HG03066 (cell line): ENCODE data around the gene CMC1.
A peak's percentile ranks its signal among the peaks of the same experiment; 100 is the strongest.
"Not testable (repeated sequence)": the region's sequence is repeated elsewhere in the genome, so short reads cannot be mapped to it uniquely, and the experiment has no call there.

Source experiments
- ATAC-seq: cut with Tn5 transposase; IDR thresholded peaks from one replicate; pipeline ENCODE4 v1.9.1; 2021; ENCODE audit warnings: low read depth; ENCODE audit not compliant: unreplicated experiment

CMC1 gene

DNA sequence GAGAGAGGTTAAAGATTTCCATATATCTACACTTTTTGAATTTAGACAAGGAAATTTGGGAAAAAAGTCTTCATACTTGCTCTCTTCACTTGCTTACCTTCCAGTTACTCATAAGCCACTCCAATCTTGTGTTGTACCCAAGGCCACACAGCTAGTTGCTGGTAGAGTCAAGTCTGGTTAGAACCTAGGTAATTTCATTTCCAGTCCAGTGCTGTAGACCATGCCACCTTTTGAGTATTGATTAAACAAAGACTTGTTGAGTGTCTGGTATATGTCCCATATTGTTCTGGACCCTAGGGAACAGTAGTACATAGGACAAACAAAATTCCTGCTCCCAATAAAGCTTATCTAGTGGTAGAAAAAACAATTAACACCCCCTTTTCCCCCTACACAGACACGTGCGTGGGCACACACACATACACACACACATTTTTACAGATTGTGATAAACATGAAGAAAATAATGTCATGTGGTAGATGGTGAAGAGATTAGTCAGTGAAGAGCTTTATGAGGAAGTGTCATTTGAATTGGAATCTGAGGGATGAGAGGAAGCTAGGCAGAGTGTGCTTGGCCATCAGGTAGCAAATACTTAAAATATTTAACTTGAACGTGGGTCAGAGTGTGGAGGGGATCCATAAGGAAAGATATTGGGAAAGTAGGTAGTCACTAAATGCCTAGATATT is 2.1 kb downstream of the CMC1 start:
- no peak for ATAC-seq

DNA sequence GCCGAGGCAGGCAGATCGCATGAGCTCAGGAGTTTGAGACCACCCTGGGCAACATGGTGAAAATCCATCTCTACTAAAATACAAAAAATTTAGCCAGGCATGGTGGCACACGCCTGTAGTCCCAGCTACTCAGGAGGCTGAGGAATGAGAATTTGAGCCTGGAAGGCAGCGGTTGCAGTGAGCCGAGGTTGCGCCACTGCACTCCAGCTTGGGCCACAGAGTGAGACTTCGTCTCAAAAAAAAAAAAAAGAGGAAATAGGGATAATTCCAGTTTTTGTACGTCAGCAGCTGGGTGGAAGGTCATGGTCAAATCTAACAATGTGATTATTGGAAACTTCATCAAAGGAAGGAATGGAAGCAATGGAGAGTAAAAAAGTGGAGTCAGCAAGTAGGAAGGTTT is 3.1 kb downstream of the CMC1 start:
- ATAC-seq: no peak

DNA sequence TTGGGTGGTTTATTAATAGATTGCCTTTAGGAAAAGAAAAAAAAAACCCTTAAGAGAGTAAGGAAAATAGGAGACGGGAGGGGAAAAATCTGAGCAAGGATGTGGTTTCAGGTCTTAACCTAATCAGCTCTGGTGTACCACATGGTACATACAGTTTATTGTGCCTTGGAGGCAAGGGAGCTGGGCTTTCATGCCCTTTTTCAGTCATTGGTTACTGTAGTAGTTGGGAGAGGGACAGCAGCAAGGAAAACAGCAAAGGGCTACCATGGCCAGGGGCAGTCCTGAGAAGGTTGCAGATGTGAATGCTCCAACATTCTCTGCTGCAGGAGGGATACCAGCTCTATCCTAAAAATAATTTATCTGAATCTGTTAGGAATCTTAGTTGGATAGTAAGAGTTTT is 5.9 kb downstream of the CMC1 start:
- ATAC-seq: no peak

DNA sequence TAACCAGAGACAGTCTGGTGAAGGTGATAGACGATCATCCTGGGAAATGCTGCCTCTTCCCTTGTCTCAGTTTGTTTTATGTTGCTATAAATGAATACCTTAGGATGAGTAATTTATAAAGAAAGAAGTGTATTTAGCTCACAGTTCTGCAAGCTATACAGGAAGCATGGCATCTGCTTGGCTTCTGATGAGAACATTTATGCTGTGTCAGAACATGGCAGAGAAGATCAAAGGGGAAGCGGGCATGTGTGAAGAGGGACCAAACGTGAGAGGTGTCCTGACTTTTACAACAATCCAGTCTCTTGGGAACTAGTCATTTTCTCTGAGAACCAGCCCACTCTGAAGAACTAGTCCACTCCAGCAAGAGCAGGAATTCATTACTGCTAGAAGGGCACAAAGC is 9.6 kb downstream of the CMC1 start:
- no peak for ATAC-seq

DNA sequence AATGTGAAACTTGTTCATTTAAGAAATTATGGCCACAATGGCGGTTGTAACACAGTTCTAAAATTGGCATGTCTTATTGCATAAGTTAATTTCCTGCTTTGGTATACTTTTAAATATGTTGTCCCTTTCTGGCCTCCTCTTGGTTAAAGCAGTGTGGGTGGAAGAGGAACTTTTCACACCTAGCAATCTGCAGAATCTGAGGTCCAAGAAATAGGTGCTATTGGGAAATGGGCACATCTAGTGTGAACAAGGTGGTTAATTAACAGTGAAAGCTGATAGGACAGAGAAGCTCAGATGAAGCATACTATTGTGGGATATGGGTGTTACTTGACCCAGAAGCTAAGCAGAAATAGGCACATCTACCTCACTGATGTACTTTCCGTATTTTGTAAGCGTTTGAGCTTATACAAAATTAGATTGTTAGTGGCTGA is 10.6 kb downstream of the CMC1 start:
- no peak for ATAC-seq

DNA sequence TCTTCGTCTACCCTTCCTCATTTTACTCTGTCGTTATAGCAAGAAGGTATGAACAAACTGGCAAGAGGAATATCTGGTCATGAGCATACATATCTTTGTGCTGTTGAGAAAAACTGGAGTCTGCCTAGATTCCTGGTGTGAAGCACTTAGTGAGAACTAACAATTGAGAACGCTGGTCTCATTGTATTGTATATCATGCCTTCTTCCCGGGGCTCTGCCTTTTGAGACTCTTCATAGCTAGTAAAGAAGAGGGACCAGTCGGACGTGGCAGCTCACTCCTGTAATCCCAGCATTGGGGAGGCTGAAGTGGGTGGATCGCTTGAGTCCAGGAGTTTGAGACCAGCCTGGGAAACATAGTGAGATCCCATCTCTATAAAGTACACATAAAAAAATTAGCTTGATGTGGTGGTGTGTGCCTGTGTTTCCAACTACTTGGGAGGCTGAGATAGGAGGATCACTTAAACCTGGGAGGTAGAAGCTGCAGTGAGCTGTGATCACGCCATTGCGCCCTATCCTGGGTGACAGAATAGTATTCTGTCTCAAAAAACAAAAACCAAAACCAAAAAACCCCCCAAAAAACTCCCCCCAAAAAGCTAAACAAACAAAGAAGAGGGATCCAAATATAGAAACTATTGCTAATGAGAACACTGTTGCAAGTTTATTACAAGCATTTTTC is 11.8 kb downstream of the CMC1 start:
- no peak for ATAC-seq

DNA sequence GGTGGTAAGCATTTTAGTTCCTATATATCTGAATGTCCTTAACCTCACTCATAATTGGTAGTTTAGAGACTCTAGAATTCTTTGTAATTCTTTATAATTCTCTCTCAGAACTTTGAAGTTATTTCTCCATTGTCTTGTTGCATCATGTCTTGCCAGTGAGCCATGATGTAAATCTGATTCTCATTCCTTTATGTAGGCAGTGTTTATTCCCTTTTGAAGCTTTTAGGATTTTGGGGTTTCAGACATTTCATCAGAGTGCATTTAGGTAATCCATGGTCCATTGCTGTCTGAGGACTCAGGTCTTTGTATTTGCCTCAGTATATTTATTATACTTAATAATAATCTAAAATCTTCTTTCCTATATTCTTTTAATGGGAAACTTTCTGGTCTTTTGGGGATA is 20.6 kb downstream of the CMC1 start:
- no peak for ATAC-seq

DNA sequence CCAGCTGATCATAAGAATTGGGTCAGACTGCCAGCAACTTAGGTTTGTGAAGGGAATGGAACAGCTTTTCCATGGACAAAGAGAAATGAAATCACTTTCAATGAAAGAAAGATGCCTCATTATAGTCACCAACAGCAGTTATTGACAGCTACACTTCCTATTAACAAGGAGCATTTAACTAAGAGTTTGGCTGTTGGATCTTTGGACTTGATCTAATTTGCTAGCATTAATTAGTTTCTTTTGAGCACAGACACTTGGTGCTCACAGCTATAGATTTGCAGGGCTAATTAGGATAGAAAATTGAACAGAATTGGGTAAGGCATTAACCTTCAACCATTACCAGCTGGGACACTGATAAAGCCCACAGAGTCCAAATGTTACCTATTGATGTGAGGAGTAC is 24.2 kb downstream of the CMC1 start:
- no peak for ATAC-seq

DNA sequence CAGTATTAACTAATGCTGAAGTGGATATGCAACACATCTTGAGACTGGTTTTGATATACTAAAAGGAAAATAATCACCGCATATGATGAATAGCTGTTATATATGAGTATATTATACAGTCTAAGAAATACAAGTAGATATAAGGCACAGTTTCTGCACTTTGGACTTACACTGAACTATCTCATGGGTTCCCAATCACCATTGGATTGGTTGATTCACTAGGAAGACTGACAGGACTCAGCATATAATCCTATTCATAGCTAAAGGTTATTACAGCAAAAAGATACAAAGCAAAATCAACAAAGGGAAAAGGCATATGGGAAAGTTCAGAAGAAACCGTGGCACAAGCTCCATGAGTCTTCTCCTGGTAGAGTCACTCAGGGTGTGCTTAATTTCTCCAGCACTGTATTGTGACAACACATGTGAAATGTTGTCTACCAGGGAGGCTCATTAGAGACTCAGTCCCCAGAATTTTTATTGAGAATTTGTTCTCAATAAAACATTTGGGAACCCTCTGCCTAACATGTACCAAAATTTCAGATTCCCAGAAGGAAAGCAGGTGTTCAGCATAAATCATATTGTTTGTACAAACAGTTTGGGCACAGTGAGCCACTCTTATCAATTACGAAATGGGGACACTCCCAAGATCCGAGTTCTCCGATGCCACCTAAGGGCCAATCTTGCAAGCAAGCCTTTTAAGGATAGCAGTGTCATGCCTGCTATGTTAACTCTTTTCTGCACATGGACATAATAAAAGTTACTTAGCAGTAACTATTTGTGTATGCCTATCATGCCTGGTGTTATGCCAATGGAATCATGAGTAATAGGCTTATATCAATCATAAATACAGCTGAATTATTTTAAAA is 26.8 kb downstream of the CMC1 start:
- ATAC-seq: no peak

DNA sequence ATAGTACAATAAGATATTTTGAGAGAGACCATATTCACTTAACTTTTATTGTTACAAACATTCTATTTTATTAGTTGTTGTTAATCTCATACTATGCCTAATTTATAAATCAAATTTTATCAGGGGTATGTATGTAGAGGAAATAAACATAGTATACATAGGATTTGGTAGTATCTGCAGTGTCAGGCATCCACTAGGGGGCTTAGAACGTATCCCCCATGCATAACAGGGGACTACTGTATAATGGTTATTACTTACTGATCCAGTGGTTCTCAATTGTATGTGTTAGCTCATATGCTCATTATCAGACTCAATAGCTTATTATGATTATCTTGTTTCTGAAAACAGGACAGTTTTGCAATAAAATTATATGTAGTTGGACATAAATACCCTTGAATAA is 27.6 kb downstream of the CMC1 start:
- ATAC-seq: no peak

DNA sequence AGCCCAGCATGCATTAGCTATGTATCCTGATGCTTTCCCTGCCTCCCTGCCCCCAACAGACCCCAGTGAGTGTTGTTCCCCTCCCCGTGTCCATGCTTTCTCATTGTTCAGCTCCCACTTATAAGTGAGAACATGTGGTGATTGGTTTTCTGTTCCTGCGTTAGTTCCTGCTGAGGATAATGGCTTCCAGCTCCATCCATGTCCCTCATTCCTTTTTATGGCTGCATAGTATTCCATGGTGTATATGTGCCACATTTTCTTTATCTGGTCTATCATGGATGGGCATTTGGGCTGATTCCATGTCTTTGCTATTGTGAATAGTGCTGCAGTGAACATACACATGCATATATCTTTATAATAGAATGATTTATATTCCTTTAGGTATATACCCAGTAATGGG is 28.5 kb downstream of the CMC1 start:
- not testable (repeated sequence) for ATAC-seq

DNA sequence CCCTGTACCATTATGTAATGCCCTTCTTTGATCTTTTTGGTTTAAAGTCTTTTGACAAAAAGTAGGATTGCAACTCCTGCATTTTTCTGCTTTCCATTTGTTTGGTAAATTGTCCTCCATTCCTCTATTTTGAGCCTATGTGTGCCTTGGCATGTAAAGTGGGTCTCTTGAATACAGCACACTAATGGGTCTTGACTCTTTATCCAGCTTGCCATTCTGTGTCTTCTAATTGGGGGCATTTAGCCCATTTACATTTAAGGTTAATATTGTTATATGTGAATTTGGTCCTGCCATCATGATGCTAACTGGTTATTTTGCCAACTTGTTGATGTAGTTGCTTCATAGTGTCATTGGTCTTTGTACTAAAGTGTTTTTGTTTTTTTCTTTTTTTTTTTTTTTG is 32.4 kb downstream of the CMC1 start:
- ATAC-seq: no peak

DNA sequence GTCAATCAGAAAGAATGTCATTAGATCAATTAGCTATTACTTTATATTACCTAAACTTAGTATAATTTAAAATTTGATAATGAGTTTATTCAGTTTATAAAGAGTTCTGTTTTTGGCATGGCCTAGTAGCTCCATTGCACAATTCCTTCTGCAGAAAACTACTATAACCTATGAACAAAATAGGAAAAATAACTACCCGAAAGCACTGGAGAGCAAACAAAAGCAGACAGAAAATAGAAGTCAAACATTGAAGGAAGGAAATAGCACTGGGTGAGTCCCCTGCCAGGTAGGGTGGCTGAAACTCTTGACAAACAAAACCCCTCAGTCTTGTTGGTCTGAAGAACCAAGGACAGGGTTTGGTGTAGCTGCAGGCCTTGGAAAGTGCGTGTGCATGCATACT is 37.5 kb downstream of the CMC1 start:
- ATAC-seq: no peak

DNA sequence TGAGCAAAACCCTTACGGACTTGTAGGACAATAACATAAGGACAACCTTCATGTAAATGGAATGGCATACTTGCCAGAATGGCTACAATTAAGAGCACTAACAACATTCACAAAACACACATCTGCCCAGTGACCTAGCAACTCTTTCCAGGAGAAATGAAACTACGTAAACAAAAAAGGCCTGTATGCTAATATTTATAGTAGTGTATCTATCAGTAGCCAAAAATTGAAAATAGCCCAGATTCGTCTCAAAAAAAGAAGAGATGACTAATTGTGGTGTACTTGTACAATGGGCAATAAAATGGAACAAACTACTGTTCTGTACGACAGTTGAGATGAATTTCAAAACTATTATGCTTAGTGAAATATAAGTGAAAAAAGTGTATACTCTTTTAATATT is 38.4 kb downstream of the CMC1 start:
- ATAC-seq: no peak

DNA sequence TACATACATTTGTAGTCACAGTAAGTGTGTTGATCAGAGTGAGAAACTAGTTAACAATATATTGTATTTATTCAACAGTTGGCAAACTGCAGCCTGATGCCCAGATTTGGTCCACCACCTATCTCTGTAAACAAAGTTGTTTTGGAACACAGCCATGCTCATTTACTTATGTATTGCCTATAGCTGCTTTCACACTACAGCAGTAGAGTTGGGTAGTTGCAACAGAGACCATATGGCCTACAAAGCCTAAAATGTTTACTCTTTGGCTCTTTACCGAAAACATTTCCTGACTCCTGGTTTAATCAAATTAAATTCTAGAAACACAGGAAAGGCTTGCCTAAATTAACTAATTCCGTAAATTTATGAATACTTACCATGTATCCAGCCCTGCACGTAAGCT is 39.4 kb downstream of the CMC1 start:
- no peak for ATAC-seq

DNA sequence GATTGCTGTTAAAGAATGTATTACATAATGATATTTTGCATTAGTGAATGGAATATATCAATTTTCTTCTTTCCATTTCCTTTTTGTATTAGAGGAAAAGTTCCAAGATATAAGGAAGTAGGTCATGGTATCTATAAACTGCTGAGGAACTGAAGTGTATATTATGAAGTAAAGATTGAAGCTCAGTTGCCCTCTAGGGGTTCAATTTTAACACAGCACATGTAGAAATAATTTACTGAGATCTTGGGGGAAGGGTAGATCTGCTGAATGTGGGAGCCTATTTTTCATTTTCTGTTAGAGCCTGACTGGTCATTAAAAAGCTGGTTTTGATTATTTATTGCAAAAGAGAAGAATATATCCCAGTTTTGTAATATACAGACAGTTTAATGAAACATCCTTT is 45.2 kb downstream of the CMC1 start:
- peak; percentile 86 for ATAC-seq

DNA sequence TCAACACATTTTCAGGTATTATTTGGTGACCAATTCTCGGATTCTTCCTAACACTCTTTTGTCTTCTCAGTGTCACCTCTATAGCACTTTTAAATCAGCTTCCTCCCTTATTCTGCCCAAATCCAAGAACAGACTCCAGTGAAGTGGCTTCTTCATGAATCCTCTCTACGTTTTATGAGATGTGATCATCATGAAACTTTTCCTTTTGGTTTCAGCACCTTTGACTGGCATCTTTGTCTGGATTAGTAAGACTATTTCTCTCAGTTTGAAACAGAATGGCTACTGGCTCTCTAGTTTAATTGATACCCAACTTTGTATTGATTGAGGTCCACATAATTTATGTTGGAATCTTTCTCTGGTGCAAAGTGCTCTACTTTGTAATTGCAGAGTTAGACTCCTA is 45.6 kb downstream of the CMC1 start:
- ATAC-seq: no peak

DNA sequence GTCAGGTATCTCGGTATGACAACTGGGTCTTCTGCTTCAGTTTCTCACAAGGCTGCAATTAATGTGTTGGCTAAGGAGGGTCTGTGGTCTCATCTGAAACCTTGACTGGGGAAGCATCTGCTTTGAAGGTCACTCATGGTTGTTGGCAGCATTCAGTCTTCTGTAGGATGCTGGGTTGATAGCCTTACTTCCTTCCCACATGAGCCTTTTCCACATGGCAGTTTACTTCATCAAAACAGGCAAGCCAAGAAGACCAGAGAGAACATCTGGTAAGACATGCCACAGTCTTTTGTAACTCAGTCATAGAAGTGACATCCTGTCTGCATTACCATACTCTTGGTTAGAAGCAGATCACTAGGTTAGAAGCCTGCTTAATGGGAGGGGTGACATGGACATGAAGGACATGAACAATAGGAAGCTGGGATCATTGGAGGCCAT is 49.5 kb downstream of the CMC1 start:
- no peak for ATAC-seq

DNA sequence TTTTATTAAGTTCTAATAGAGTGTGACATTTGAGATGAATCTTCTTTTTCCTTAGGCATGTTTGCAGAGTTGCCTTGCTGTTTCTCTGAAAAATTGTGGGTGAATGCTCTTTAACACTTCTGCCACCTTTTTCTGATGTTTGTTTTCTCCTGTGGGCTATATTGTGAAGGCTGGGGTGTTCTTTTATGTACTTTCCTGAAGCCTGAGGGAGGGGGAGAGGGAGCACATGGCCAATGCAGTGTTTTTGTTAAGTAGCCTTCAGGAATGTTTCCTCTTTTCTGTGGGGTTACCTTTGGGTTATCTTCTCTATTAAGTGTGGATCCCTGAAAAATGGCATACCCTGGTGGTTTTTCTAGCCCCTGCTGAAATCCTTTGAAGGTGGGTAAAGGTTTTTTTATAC is 50.2 kb downstream of the CMC1 start:
- no peak for ATAC-seq

DNA sequence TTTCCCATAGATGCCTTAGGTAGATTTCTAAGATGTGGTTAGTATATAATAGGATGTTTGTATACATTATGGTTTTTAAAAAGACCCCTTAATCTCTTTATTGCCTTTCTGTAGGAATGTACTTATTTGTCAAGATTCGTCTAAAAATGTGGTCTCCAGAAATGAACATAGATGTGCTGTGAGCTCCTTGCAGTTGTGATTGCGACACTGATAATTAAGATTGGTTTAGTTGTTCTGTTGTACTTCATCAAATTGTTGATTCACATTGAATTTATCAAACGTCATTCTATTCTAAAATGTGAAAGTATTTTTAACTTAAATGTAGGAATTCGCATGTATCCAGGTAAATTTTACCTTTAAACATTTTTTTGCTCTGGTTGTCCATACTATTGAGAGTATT is 51.2 kb downstream of the CMC1 start:
- no peak for ATAC-seq

DNA sequence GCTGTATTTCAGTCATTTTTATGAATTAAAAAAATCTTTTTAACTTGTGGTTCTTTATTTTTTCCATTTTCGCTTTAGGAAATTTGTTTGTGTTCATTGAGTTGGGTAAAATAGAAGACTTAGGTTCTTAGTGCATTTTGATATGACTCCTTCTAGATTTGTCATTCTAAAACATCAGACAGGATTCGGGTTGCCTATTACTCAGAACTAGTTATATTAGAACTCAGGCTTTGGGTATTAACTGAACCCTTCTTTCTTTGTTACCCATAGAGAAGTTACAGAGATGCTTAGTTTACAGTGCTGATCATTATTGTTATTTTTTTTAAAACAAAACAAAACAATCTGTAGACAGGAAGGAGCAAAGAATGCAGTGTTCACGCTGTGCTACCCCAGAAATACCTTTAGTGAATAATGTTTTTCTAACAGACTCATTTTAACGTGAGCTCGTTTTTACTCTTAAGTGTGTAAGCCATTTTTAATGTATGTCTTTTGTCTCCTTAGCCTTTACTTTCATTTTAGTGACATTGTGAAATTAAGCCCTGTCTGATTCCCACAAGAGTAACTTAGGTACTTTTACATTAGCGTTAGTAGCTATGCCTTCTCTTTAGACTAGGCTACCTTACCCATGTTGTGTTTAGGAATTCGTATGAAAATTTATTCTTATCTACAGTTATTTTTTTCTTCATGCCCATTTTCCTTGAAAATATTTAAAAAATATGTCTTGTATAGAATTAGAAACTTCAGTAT is 53.4 kb downstream of the CMC1 start:
- ATAC-seq: no peak
